ENCODE data around the gene RNF220. TPM values are rescaled to one million over a fixed set of nuclear protein-coding genes. Genes with fewer than 3 reads are reported as not detected.

The RNF220 gene
- total and polyA plus RNA-seq, 7 donors, result 49.5 to 122 (median 82.8) TPM

DNA sequence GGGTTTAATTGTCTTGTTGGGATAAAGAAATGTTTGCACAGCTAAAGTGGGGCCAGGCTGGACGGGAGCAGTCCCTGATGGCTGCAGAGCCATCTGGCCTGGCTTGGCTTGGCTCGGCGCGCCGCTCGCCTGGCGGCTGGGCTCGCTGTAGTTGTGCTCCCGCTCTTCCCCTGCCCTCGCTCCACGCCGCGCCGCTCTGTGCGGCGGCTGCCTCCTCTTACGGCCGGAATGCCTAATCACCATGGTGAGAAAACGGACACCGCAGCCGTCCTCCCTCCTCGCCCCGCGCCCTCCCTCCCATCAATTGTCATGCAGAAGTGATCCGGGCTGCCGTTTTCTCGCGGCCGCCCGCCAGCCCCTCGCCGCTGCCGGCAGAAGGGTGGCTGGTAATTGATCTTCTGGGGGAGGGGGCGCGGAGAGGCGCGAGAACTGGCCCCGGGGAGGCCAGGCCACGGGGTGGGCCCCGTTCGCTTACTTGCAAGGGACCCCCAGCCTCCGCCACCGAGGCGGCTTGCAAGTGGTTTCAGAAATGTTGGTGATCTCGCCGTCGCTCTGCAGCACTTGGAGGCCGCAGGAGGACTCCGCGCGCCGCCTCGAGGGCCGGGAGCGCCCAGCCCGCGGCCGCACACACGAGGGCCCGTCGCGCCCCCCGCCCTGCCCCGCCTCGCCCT is 12.4 kb downstream of the RNF220 start:
- Histone ChIP-seq H3K27me3 (peaks cover 22 to 99% (median 90%) of the 10 kb centered on the region in 3 donors), H3K9me3 (no peaks in the 10 kb centered on the region), H3K4me3 (peak overlapping the region in 3 of 4 donors; percentile 18 to 33 (median 32)), H3K36me3 (no peaks in the 10 kb centered on the region), H3K4me1 (peaks cover 0 to 16% (median 14%) of the 10 kb centered on the region in 4 donors), H3K27ac (no peak overlapping the region)
- no peak for DNase-seq
- intact Hi-C loops (cut with DNase I), result no loop called here
- TF ChIP-seq, protein P1, sequence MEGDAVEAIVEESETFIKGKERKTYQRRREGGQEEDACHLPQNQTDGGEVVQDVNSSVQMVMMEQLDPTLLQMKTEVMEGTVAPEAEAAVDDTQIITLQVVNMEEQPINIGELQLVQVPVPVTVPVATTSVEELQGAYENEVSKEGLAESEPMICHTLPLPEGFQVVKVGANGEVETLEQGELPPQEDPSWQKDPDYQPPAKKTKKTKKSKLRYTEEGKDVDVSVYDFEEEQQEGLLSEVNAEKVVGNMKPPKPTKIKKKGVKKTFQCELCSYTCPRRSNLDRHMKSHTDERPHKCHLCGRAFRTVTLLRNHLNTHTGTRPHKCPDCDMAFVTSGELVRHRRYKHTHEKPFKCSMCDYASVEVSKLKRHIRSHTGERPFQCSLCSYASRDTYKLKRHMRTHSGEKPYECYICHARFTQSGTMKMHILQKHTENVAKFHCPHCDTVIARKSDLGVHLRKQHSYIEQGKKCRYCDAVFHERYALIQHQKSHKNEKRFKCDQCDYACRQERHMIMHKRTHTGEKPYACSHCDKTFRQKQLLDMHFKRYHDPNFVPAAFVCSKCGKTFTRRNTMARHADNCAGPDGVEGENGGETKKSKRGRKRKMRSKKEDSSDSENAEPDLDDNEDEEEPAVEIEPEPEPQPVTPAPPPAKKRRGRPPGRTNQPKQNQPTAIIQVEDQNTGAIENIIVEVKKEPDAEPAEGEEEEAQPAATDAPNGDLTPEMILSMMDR (IDR thresholded peaks at IDR 0.05), result no peak
- TF ChIP-seq EP300 (IDR thresholded peaks at IDR 0.05), result no peak
- no peak for TF ChIP-seq POLR2A (IDR thresholded peaks at IDR 0.05)
- TF ChIP-seq POLR2AphosphoS5 (IDR thresholded peaks at IDR 0.05), result no peak
- WGBS, 2 donors, result 2 to 3% methylated on average over 65 of the region's 65 CpGs

DNA sequence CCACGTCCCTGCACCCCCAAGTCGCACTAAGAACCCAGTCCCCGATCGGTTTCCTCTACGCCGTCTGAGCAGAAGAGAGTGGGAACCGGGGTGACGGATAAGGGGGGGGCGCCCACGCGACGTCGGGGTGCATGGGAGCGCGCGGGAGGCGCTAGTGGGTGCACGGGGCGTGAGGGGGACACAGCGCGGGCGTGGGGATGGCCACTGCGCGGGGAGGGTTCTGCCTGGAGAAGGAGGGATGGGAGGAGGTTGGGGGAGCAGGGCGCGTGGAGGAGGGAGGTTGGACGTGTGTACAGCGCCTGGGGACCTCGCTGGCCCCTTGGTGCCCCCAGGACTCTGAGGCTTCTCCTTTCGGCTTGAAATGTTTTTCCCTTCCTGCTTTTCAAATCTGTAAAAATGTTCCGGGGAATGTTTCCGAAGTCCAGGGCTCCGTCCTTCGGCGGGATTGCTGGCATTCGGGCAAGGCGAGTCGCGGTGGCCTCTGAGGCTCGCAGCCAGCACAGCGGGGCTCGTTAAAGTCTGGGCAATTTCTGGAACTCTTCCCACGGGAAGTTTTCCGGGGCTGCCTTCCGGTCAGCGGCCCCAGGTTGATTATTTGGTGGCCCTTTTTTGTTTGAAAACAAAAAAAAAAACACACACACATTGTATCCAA is 13.1 kb downstream of the RNF220 start:
- WGBS, 2 donors, result 3 to 5% methylated on average over 46 of the region's 46 CpGs
- no peak for DNase-seq
- Histone ChIP-seq H3K27ac (no peak overlapping the region), H3K4me1 (peaks cover 0 to 16% (median 14%) of the 10 kb centered on the region in 4 donors), H3K27me3 (peaks cover 22 to 99% (median 83%) of the 10 kb centered on the region in 3 donors), H3K36me3 (no peaks in the 10 kb centered on the region), H3K4me3 (peak overlapping the region; percentile 3 to 33 (median 25)), H3K9me3 (no peaks in the 10 kb centered on the region)
- no peak for TF ChIP-seq POLR2AphosphoS5 (IDR thresholded peaks at IDR 0.05)
- no peak for TF ChIP-seq POLR2A (IDR thresholded peaks at IDR 0.05)
- no peak for TF ChIP-seq EP300 (IDR thresholded peaks at IDR 0.05)
- intact Hi-C loops (cut with DNase I), result no loop called here

DNA sequence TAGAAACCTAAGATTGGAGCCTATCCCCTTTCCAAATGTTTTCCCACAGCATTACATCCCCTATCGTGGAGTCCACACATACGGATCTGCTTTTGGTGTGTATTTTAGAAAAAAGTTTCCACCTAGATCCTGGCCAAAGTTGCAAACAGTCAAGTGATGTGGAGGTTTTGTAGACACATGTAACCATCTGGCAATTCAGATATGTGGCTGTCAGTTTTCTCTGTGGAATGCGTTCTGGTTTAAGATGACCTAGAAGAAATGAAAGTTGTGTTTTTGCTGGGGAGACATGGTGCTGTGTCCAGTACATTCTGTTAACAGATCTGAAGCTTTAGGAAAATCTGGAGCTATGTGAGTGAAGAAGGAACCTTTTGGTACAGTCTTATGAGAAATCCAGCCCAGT is 14.8 kb downstream of the RNF220 start:
- DNase-seq, result no peak
- H3K27ac ChIP-seq, result no peak overlapping the region
- intact Hi-C loops (cut with DNase I), result no loop called here
- peaks cover 0 to 31% (median 26%) of the 10 kb centered on the region in 4 donors for H3K4me1 ChIP-seq
- no peak overlapping the region for H3K4me3 ChIP-seq
- no peaks in the 10 kb centered on the region for H3K36me3 ChIP-seq
- 62 to 71% methylated on average over 3 of the region's 3 CpGs for WGBS, 2 donors
- no peaks in the 10 kb centered on the region for H3K9me3 ChIP-seq
- TF ChIP-seq, protein P1 (IDR thresholded peaks at IDR 0.05), result no peak
- no peak for TF ChIP-seq EP300 (IDR thresholded peaks at IDR 0.05)
- TF ChIP-seq POLR2A (IDR thresholded peaks at IDR 0.05), result no peak
- no peak for TF ChIP-seq POLR2AphosphoS5 (IDR thresholded peaks at IDR 0.05)
- peaks cover 22 to 85% (median 66%) of the 10 kb centered on the region in 3 donors for H3K27me3 ChIP-seq

DNA sequence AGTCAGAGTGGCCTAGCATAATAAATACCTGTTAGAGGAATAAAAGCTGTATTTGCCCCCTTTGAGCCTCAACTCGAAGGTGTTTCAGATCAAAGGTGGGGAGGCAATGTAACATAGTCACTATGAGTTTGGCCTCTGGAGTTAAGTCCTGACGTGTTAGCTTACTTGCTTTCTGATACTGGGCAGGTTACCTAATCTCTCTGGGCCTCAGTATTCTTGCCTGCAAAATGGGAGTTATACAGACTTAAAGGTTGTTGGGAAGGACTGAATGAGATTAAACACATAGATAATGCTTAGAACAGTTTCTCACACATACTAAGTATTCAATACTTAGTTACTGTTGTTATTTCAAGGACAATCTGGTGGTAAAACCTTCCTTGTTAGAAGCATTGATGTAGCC is 15.5 kb downstream of the RNF220 start:
- no peaks in the 10 kb centered on the region for H3K36me3 ChIP-seq
- DNase-seq, result no peak
- intact Hi-C loops (cut with DNase I), result no loop called here
- no peaks in the 10 kb centered on the region for H3K9me3 ChIP-seq
- peaks cover 0 to 31% (median 26%) of the 10 kb centered on the region in 4 donors for H3K4me1 ChIP-seq
- H3K27ac ChIP-seq, result no peak overlapping the region
- 73 to 79% methylated on average over 2 of the region's 2 CpGs for WGBS, 2 donors
- TF ChIP-seq POLR2AphosphoS5 (IDR thresholded peaks at IDR 0.05) (no peak), POLR2A (IDR thresholded peaks at IDR 0.05) (no peak), EP300 (IDR thresholded peaks at IDR 0.05) (no peak)
- TF ChIP-seq, protein P1 (IDR thresholded peaks at IDR 0.05), result no peak
- H3K4me3 ChIP-seq, result no peak overlapping the region
- peaks cover 22 to 81% (median 60%) of the 10 kb centered on the region in 3 donors for H3K27me3 ChIP-seq

DNA sequence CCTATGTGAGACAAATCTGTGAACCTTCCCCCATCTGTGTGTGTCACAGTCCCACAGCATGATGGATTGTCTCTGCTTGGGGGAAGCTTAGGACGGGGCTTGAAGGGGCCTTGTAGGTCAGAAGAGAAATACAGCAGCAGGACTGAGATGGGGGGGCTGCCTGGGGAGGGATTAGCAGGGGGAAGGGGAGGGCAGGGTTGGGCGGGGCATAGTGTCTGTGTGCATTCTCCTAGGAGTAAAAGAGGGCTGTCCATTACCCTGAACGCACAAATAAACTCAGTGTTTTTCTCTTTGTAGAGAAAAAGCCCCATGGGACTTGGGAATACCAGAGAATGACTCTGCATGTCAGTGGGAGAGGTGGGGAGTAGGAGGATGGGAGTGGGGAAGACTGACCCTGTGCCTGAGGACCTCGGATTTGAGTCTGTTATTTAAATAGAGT is 16.4 kb downstream of the RNF220 start:
- WGBS, 2 donors, result 51 to 64% methylated on average over 4 of the region's 4 CpGs
- no peak overlapping the region for H3K27ac ChIP-seq
- no peaks in the 10 kb centered on the region for H3K36me3 ChIP-seq
- no peak for DNase-seq
- peaks cover 18 to 78% (median 50%) of the 10 kb centered on the region in 3 donors for H3K27me3 ChIP-seq
- no peak overlapping the region for H3K4me3 ChIP-seq
- intact Hi-C loops (cut with DNase I), result no loop called here
- peaks cover 0 to 31% (median 26%) of the 10 kb centered on the region in 4 donors for H3K4me1 ChIP-seq
- H3K9me3 ChIP-seq, result no peaks in the 10 kb centered on the region
- TF ChIP-seq, protein P1 (IDR thresholded peaks at IDR 0.05), result no peak
- TF ChIP-seq POLR2AphosphoS5 (IDR thresholded peaks at IDR 0.05), result no peak
- TF ChIP-seq EP300 (IDR thresholded peaks at IDR 0.05), result no peak
- no peak for TF ChIP-seq POLR2A (IDR thresholded peaks at IDR 0.05)
